GM12892 (cell line): ENCODE results near the gene RRP7A.

Source experiments
- POLR2A ChIP-seq: IDR thresholded peaks from 2 replicates; pipeline ENCODE4 v1.6.1; 2011; ENCODE audit warnings: low read depth, low read length, control low read depth
- POLR2AphosphoS5 ChIP-seq: IDR thresholded peaks from 2 replicates; pipeline ENCODE4 v1.6.1; 2011; ENCODE audit warnings: low read depth, low read length, control low read depth

DNA sequence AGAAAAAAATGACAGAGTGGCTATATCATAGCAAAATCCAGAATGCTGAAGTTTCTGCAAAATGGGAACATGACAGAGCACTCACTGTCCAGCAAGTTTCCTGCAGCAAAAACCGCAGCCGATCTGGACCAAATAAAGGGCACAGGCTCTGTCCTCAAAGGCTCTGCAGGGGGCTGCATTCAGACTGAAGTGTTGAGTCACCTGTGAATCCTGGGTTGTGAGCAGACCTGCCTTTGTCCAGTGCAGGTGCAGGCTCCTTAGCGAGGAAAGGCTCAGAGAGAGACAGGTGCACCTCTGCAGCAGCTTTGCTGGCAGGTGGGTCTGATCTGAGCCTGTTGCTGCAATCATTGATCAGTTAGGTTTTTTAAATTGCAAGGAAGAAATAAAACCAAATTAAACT is 58.1 kb downstream of the RRP7A start:
- TF ChIP-seq POLR2AphosphoS5 (no peak), POLR2A (no peak)
